ENCODE results near the gene NMNAT2.

NMNAT2 gene

DNA sequence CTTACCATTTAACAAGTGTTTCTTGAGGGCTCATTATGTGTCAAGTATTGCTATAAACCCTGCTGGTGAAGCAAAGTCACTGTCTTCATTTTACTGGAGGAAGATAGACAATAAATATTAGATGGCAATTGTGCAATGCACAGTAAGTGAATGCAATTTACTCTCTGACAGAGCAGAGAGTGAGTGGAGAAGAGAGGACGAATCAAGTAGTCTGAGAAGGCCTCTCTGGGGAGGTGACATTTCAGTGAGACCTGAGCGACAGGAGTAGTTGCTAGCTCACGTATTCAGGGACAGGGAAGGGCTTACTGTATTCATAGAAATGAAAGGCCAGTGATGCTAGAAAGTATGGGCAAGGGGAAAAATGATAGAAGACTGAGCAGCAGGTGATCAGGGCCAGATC, 1.2 kb upstream of the NMNAT2 start:
- no peak overlapping the region for H3K4me3 ChIP-seq (ENCODE audit: low read length)
- TF ChIP-seq CTCF (conservative IDR thresholded peaks at IDR 0.05; ENCODE audit: low read length), result no peak
- no peak for DNase-seq (ENCODE audit: low read depth)

DNA sequence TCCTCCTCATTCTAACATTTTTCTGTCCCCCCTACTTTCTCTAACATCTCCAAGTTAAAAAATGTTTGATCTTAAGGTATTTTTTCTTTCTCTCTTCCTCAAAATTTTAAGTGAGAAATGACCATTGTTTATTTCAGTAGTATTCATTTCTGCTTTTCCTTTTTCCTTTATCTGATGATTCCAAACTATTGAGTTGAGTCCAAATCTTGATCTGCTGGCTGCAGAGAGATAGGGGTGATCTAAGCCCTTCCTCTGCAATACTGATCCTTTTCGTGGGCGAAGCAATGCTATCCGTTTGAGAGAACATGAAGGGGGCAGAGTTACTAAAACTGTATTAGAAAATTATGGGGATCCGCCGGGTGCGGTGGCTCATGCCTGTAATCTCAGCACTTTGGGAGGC, 516 bp upstream of the NMNAT2 start:
- no peak for TF ChIP-seq CTCF (conservative IDR thresholded peaks at IDR 0.05; ENCODE audit: low read length)
- no peak overlapping the region for H3K4me3 ChIP-seq (ENCODE audit: low read length)
- no peak for DNase-seq (ENCODE audit: low read depth)

DNA sequence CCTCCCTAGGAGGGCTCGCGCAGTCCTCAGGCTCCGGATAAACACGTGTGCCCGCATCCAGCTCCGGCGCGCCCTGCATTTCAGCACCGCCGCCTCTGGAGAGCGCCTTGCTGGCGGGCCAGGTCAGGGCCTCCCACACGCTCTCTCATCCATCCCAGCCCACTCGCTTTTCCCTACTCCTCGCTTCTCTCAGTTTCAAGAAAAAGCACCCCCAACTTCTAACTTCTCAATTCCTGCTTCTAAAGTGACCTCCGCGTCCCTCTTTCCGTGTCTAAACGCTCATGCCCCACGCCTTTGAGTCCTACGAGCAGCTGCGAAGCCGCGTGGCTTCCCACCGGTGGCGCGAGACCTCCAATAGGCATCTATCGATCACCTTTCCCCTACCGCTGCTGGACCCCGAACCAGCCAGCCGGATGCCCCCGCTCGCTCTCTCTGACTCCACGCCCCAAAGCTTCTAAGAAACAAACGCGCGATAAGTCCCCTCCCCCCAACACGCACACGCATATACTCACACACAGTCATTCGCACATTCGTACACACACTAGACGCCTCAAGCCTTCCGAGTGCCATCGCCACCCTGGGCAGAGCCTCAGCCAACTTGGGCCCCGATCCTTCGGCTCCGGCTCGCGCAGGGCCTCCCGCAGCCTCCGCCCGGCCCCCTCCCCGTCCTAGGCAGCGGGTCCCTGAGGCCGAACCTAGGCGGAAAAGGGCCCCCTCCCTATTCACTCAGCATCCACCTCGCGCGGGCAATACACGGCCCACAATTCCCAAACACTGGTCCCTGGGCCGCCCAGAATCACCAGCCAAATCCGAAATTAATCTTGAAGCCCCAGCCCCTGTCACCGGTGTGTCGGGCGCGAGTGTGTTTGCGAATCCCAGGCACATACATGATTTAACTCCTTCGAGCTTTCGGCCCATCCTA, 1.1 kb downstream of the NMNAT2 start:
- H3K4me3 ChIP-seq (ENCODE audit: low read length), result no peak overlapping the region; the same call in none of the 2 replicates
- peak; percentile 39 for DNase-seq (ENCODE audit: low read depth)
- no peak for TF ChIP-seq CTCF (conservative IDR thresholded peaks at IDR 0.05; ENCODE audit: low read length)

DNA sequence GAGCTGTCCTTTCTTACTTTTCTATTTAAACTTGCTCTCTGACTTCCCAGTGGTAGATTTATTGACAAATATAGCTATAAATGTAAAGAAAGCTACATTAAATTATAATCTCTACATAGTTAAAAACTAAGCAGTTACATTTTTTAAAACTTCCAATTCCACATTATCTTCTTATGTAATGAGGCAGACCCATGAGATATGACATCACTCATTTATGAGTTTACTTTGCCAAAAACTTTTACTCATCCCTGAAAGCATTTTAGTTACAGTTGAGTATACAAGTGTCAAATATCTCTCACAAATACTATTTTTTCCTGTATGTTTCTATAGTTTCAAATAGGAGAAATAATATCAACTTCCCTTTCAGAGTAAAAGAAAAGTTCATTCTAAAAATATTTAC, 3.8 kb downstream of the NMNAT2 start:
- no peak for TF ChIP-seq CTCF (conservative IDR thresholded peaks at IDR 0.05; ENCODE audit: low read length)
- DNase-seq (ENCODE audit: low read depth), result no peak
- no peak overlapping the region for H3K4me3 ChIP-seq (ENCODE audit: low read length)

- no peak for TF ChIP-seq CTCF (conservative IDR thresholded peaks at IDR 0.05; ENCODE audit: low read length)
- H3K4me3 ChIP-seq (ENCODE audit: low read length), result no peak overlapping the region
- no peak for DNase-seq (ENCODE audit: low read depth)
These were observed 7.1 kb downstream of the NMNAT2 start for GRCh38 chr1:183411091-183411490.

GRCh38 chr1:183407961-183408360, 10.2 kb downstream of the NMNAT2 start:
- no peak for DNase-seq (ENCODE audit: low read depth)
- no peak overlapping the region for H3K4me3 ChIP-seq (ENCODE audit: low read length)
- no peak for TF ChIP-seq CTCF (conservative IDR thresholded peaks at IDR 0.05; ENCODE audit: low read length)

- no peak for DNase-seq (ENCODE audit: low read depth)
These were observed 10.7 kb downstream of the NMNAT2 start for GRCh38 chr1:183407474-183407873.

More at GRCh38 chr1:183407474-183407873, 10.7 kb downstream of the NMNAT2 start:
- TF ChIP-seq CTCF (conservative IDR thresholded peaks at IDR 0.05; ENCODE audit: low read length), result no peak
- no peak overlapping the region for H3K4me3 ChIP-seq (ENCODE audit: low read length)

Data from AG10803 (cell line).